HepG2 (cell line): ENCODE data around the gene CAMSAP1. TPM values are rescaled to one million over a fixed set of nuclear protein-coding genes. Genes with fewer than 3 reads are reported as not detected.

Source experiments
- ATAC-seq: fragments of 200-7000 bp; cut with Tn5 transposase; 3 replicates; pipeline ENCODE4 v1.9.1; 2020; ENCODE audit warnings: mild to moderate bottlenecking, moderate library complexity
- BruUV-seq: library from RNA; stranded (reverse); fragments of 400-500 nt; replicated peaks from 2 replicates; lab custom pipeline; 2021; lab: Mats Ljungman, UMichigan
- CTCF ChIA-PET: fragments of 300-600 bp; formaldehyde crosslinking; extraction: SDS; loops from one replicate; lab custom pipeline; 2021; ENCODE audit warnings: low total read pairs, inconsistent platforms, low intra/inter-chr PET ratio; lab: Yijun Ruan, JAX
- POLR2A ChIA-PET: fragments of 350-600 bp; sonication (Branson Sonifier 250); formaldehyde crosslinking; loops from one replicate; lab custom pipeline; 2020; ENCODE audit warnings: antibody characterized with exemption, inconsistent platforms; lab: Yijun Ruan, JAX
- DNase-seq: peaks from one replicate; pipeline ENCODE4 v3.0.0-alpha.2; 2015; ENCODE audit warnings: low spot score
- FAIRE-seq: peaks from 3 replicates; lab custom pipeline; 2011; peaks lifted over from hg19 to GRCh38; lab: Jason Lieb, UNC
- H2AFZ ChIP-seq: one replicate; pipeline ENCODE4 v1.6.1; 2011; ENCODE audit warnings: low read length, inconsistent platforms
- H3K27ac ChIP-seq: fragments of 300-600 bp; 3 replicates; pipeline ENCODE4 v1.8.0; 2011; ENCODE audit warnings: mixed run types, mild to moderate bottlenecking, mixed read lengths, low read length, inconsistent platforms; ENCODE audit not compliant: insufficient read depth; ENCODE audit errors: extremely low read length
- H3K27me3 ChIP-seq, 2 experiments: fragments of 200-600 bp in 1 of 2; 2 replicates in 1 of 2; 3 replicates in 1 of 2; pipeline versions ENCODE4 v1.6.0 to v1.8.0; 2011; ENCODE audit warnings: low read length in 2 of 2, mild to moderate bottlenecking in 2 of 2, moderate library complexity in 2 of 2, inconsistent platforms in 1 of 2; ENCODE audit not compliant: insufficient read depth in 2 of 2, control insufficient read depth in 1 of 2
- H3K36me3 ChIP-seq, 2 experiments: fragments of 200-600 bp in 1 of 2; replicated peaks in 1 of 2; 2 replicates in 1 of 2; 3 replicates in 1 of 2; pipeline versions ENCODE4 v1.5.1 to v1.8.0; 2011; ENCODE audit warnings: low read length in 2 of 2, inconsistent platforms in 1 of 2; ENCODE audit not compliant: insufficient read depth in 2 of 2, control insufficient read depth in 1 of 2
- H3K4me1 ChIP-seq: 2 replicates; pipeline ENCODE4 v1.5.1; 2012; ENCODE audit warnings: low read length, inconsistent platforms; ENCODE audit not compliant: insufficient read depth
- H3K4me2 ChIP-seq: 2 replicates; pipeline ENCODE4 v1.6.0; 2011; ENCODE audit warnings: low read depth, low read length, inconsistent platforms
- H3K4me3 ChIP-seq, 3 experiments: fragments of 200-600 bp in 1 of 3; sonication (generic), shearing (Covaris generic) in 1 of 3; replicated peaks in 1 of 3; 2 replicates each; pipeline ENCODE4 v1.5.1; 2011 to 2016; ENCODE audit warnings: low read length in 3 of 3, inconsistent platforms in 2 of 3, low read depth in 2 of 3, mild to moderate bottlenecking in 2 of 3, control low read depth in 1 of 3, mixed read lengths in 1 of 3; ENCODE audit not compliant: insufficient read depth in 1 of 3
- H3K79me2 ChIP-seq: one replicate; pipeline ENCODE4 v1.6.1; 2011; ENCODE audit warnings: low read length, inconsistent platforms; ENCODE audit not compliant: insufficient read depth
- H3K9ac ChIP-seq: 2 replicates; pipeline ENCODE4 v1.6.0; 2011; ENCODE audit warnings: mild to moderate bottlenecking, low read depth, low read length, inconsistent platforms; ENCODE audit not compliant: insufficient read depth
- H3K9me3 ChIP-seq: 2 replicates; pipeline ENCODE4 v1.5.1; 2012; ENCODE audit warnings: mild to moderate bottlenecking, low read length
- H4K20me1 ChIP-seq: 2 replicates; pipeline ENCODE4 v1.6.0; 2011; ENCODE audit warnings: inconsistent platforms, mild to moderate bottlenecking, low read length, moderate library complexity; ENCODE audit not compliant: insufficient read depth
- ATF7 ChIP-seq, 2 experiments: fragments of 450-650 bp in 1 of 2; sonication (generic) in 1 of 2; formaldehyde crosslinking in 1 of 2; IDR thresholded peaks; 2 replicates each; pipeline versions ENCODE4 v1.4.0 to v1.6.1; 2016 to 2020; ENCODE audit warnings: antibody characterized with exemption in 1 of 2, mild to moderate bottlenecking in 1 of 2, missing genetic modification reagents in 1 of 2
- FOXA1 ChIP-seq, 2 experiments: fragments of 450-650 bp in 1 of 2; sonication (generic) in 1 of 2; formaldehyde crosslinking in 1 of 2; IDR thresholded peaks; 2 replicates each; pipeline versions ENCODE4 v1.4.0 to v1.6.1; 2016 to 2020; ENCODE audit warnings: missing genetic modification reagents in 1 of 2
- FOXA3 ChIP-seq: IDR thresholded peaks from 2 replicates; pipeline ENCODE4 v1.6.1; 2016; ENCODE audit warnings: missing genetic modification reagents, missing compliant biosample characterization
- MAFK ChIP-seq, 2 experiments: IDR thresholded peaks in 1 of 2; conservative IDR thresholded peaks in 1 of 2; 2 replicates each; pipeline ENCODE4 v1.6.1; 2011; ENCODE audit warnings: improper control_type of control experiment in 2 of 2, low read length in 2 of 2
- NFIB ChIP-seq: sonication (generic); formaldehyde crosslinking; IDR thresholded peaks from 2 replicates; pipeline ENCODE4 v1.9.0; 2021; ENCODE audit warnings: missing genetic modification reagents, mild to moderate bottlenecking, borderline replicate concordance
- SAP130 ChIP-seq: IDR thresholded peaks from 2 replicates; pipeline ENCODE4 v1.6.1; 2016; ENCODE audit warnings: low read depth
- ZNF547 ChIP-seq: sonication (generic); formaldehyde crosslinking; IDR thresholded peaks from 2 replicates; pipeline ENCODE4 v1.5.1; 2020; ENCODE audit warnings: mild to moderate bottlenecking, missing genetic modification reagents
- WGBS: methylation state at CpG from one replicate; pipeline ENCODE4 v1.1.6; 2017; ENCODE audit warnings: low lambda C conversion rate; 5-methylcytosine and 5-hydroxymethylcytosine counted together
- in situ Hi-C: cut with HindIII; loops from 2 replicates; pipeline ENCODE4 v1.10.0; 2017; ENCODE audit warnings: low pct_unique_long_range_greater_than_20kb; ENCODE audit not compliant: extremely low pct_ligation_motif_present
- intact Hi-C: fragments of 100-400 bp; cut with micrococcal nuclease; formaldehyde crosslinking; loops from one replicate; pipeline ENCODE4 v1.10.0; 2022; ENCODE audit not compliant: unreplicated experiment
- polyA plus RNA-seq, 8 experiments: library from polyadenylated mRNA; depleted of rRNA in 3 of 8; stranded (reverse) in 7 of 8; unstranded in 1 of 8; fragments of >200 nt; fragmentation: Illumina TruSeq in 4 of 8; extraction: Trizol in 4 of 8; gene quantifications; 2 replicates each; pipeline versions ENCODE4 v1.2.1 to v1.2.3, GENCODE V29; 2011 to 2016; ENCODE audit warnings: low read depth in 4 of 8, missing spikeins in 1 of 8, mixed read lengths in 1 of 8; ENCODE audit not compliant: insufficient read depth in 1 of 8
- total RNA-seq, 5 experiments: library from RNA; depleted of rRNA; stranded (reverse); fragments of >200 nt; fragmentation: Illumina TruSeq; extraction: Trizol; gene quantifications; 2 replicates each; pipeline ENCODE4 v1.2.3, GENCODE V29; 2016; ENCODE audit warnings: low read depth in 1 of 5
- TF ChIP-seq, protein P1 (sequence below): conservative IDR thresholded peaks from 2 replicates; pipeline ENCODE4 v1.6.1; 2018; ENCODE audit warnings: missing genetic modification reagents
- TF ChIP-seq, protein P2 (sequence below): sonication (generic); formaldehyde crosslinking; IDR thresholded peaks from 2 replicates; pipeline ENCODE4 v1.4.0; 2020; ENCODE audit warnings: missing genetic modification reagents

Gene CAMSAP1
- total and polyA plus RNA-seq, 2 of the 13 experiments (the other 11 are each of a cell fraction or from before 2014, with no cell fraction given) = 3.8 to 12.4 TPM

DNA sequence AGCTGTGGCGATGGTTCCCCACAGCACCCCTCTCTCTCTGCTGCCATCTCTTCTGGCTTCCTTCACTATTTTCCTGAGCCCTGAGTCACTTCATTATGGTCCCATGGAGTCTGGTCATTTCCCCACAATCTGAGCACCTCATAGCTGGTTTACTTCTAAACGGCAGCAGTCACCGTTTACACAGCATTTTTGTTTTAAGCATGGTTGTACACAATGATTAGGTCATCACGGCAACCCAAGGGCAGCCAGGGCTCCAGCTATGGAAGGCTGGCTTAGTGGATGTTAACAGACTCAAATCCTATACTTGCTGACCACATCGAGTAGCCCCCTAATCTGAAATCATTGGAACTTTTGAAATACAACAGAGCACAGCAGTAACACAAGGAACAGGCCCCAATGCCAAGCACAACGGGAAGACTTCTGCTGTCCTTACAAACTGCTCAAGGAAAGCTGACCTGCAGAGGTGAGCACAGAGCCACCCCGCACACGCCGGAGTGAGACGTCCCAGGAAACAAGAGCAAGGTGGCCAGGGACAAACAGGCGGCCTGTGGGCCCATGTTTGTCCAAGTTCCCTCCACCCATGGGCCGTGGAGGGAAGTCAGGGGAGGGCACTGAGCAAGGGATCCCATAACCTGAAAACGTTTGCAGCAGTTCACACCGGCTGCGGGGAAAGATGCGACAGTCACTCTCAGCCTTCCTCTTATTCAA, 22.9 kb downstream of the CAMSAP1 start:
- Histone ChIP-seq H3K4me2 (no peak overlapping the region), H3K9me3 (no peaks in the 10 kb centered on the region), H4K20me1 (peaks cover 39% of the 10 kb centered on the region; the same call in 1 of the 2 replicates), H3K36me3 (peaks cover 6 to 17% of the 10 kb centered on the region in 2 experiments; a peak in 4 of 5 replicates), H3K27me3 (no peaks in the 10 kb centered on the region), H3K4me1 (peaks cover 16% of the 10 kb centered on the region), H3K4me3 (no peak overlapping the region), H2AFZ (no peak overlapping the region), H3K79me2 (peaks cover 82% of the 10 kb centered on the region), H3K9ac (no peak overlapping the region), H3K27ac (no peak overlapping the region)
- ChIA-PET POLR2A (no interaction called here), CTCF (no interaction called here)
- WGBS = 73% methylated on average over 16 of the region's 16 CpGs
- intact Hi-C loops = no loop called here
- in situ Hi-C loops = no loop called here
- DNase-seq (peak; percentile 30), FAIRE-seq (no peak), ATAC-seq (peak; percentile 32; the same call in 1 of the 3 replicates)
- no TSS peak for BruUV-seq
- TF ChIP-seq ZNF547 (CRISPR knock-in tag) = no peak
- 0 out of 4 replicates have a peak, but pooled peaks of 1 of the 2 experiments have one; percentile 5 for TF ChIP-seq MAFK (conservative IDR thresholded peaks at IDR 0.05 in 1 of 2, IDR thresholded peaks at IDR 0.05 in 1 of 2; ENCODE audit: low read length in 2 of 2)
- TF ChIP-seq, protein P1, sequence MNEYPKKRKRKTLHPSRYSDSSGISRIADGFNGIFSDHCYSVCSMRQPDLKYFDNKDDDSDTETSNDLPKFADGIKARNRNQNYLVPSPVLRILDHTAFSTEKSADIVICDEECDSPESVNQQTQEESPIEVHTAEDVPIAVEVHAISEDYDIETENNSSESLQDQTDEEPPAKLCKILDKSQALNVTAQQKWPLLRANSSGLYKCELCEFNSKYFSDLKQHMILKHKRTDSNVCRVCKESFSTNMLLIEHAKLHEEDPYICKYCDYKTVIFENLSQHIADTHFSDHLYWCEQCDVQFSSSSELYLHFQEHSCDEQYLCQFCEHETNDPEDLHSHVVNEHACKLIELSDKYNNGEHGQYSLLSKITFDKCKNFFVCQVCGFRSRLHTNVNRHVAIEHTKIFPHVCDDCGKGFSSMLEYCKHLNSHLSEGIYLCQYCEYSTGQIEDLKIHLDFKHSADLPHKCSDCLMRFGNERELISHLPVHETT (CRISPR knock-in tag) = no peak
- TF ChIP-seq FOXA1 (IDR thresholded peaks at IDR 0.05) = no peak
- TF ChIP-seq FOXA1 (CRISPR knock-in tag; IDR thresholded peaks at IDR 0.05) = peak; percentile 58
- TF ChIP-seq, protein P2, sequence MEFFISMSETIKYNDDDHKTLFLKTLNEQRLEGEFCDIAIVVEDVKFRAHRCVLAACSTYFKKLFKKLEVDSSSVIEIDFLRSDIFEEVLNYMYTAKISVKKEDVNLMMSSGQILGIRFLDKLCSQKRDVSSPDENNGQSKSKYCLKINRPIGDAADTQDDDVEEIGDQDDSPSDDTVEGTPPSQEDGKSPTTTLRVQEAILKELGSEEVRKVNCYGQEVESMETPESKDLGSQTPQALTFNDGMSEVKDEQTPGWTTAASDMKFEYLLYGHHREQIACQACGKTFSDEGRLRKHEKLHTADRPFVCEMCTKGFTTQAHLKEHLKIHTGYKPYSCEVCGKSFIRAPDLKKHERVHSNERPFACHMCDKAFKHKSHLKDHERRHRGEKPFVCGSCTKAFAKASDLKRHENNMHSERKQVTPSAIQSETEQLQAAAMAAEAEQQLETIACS (CRISPR knock-in tag) = no peak
- no peak for TF ChIP-seq NFIB
- TF ChIP-seq ATF7 (IDR thresholded peaks at IDR 0.05) = no peak
- TF ChIP-seq ATF7 (CRISPR knock-in tag; IDR thresholded peaks at IDR 0.05) = no peak
- TF ChIP-seq FOXA3 (CRISPR knock-in tag) = peak; percentile 49
- TF ChIP-seq SAP130 = peak; percentile 16; the same call in 1 of the 2 replicates
